ENCODE measurements around the gene HSD17B13. TPM values are rescaled to one million over a fixed set of nuclear protein-coding genes. Genes with fewer than 3 reads are reported as not detected.

Gene HSD17B13, protein sequence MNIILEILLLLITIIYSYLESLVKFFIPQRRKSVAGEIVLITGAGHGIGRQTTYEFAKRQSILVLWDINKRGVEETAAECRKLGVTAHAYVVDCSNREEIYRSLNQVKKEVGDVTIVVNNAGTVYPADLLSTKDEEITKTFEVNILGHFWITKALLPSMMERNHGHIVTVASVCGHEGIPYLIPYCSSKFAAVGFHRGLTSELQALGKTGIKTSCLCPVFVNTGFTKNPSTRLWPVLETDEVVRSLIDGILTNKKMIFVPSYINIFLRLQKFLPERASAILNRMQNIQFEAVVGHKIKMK
- total RNA-seq, result 0.94 TPM

GRCh38 chr4:87322754-87323153, at the start of gene HSD17B13:
TSS of gene HSD17B13 (minus strand) at chr4:87322882. CDS start at chr4:87322841, 41 bp downstream.

Small RNA genes lying within 50 kb of the gene (small RNA-seq; reads per million reads assigned to genes)
- not detected for gene MIR5705 (ENCODE audit: low replicate concordance)

Other genes with a start within 250 kb of the HSD17B13 start
- gene KLHL8, start 102.3 kb downstream of the HSD17B13 start, total RNA-seq, result 93.6 TPM
- gene HSD17B11, start 68.3 kb upstream of the HSD17B13 start, total RNA-seq, result 34.4 TPM
- 21.0 TPM for gene NUDT9, start 99.7 kb upstream of the HSD17B13 start, total RNA-seq
- 32.2 TPM for gene SPARCL1, start 206.5 kb upstream of the HSD17B13 start, total RNA-seq